GM12892 (cell line): Measurements from ENCODE around the gene CPZ.

Experiments
- POLR2A ChIP-seq: IDR thresholded peaks from 2 replicates; pipeline ENCODE4 v1.6.1; 2011; ENCODE audit warnings: low read depth, low read length, control low read depth
- POLR2AphosphoS5 ChIP-seq: IDR thresholded peaks from 2 replicates; pipeline ENCODE4 v1.6.1; 2011; ENCODE audit warnings: low read depth, low read length, control low read depth

DNA sequence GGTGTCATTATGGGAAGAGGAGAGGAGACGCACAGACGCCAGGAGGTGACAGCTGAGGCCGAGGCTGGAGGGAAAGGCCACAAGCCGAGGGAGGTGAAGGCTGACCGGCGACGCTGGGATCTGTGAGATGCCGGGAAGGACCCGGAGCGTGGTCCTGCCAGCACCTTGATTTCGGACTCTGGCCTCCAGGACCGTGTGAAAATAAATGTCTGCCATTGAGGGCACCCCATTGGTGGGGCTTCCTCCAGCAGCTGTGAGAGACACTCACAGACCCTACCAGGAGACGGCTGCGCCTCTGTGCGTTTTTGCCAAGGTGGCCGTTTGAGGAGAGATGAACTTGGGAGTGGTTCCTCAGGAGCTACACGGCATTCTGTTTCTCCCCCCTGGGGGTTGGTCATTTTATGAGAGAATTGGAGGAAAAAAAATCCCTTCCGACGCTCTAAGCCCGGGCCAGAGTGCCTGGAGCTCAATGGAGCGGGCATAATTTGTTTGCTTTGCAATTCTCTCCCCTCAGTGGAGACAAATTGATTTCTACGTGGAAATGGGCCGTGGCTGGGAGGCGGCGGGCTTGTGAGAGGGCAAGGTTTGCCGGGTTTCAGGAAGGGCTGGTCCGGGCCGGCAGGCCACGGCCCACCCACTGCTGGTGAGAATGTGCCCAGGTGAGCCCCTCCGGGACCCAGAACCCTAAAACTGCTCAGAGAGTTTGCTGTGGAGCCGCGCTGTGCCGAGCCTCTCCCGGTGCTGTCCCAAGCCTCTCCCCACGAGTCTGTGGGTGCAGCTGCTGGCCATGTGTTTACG, 53.9 kb downstream of the CPZ start:
- TF ChIP-seq POLR2AphosphoS5 (no peak), POLR2A (no peak)
